IMR-90 (cell line): ENCODE data around the gene TMEM63C. TPM values are rescaled to one million over a fixed set of nuclear protein-coding genes. Genes with fewer than 3 reads are reported as not detected.

Experiments
- ATAC-seq: fragments of 200-7000 bp; cut with Tn5 transposase; 2 replicates; pipeline ENCODE4 v1.9.1; 2020; ENCODE audit warnings: low read depth, mild to moderate bottlenecking, moderate library complexity
- BruUV-seq: library from RNA; stranded (reverse); fragments of 400-500 nt; replicated peaks from 2 replicates; lab custom pipeline; 2021; lab: Mats Ljungman, UMichigan
- CTCF ChIA-PET: fragments of 300-600 bp; formaldehyde crosslinking; extraction: SDS; loops from one replicate; lab custom pipeline; 2021; ENCODE audit warnings: antibody characterized with exemption; lab: Yijun Ruan, JAX
- POLR2A ChIA-PET: fragments of 300-600 bp; sonication (Branson Sonifier 250); formaldehyde crosslinking; loops from one replicate; lab custom pipeline; 2022; ENCODE audit warnings: antibody characterized with exemption; ENCODE audit not compliant: unreplicated experiment; lab: Charles Lee
- DNase-seq: peaks from one replicate; pipeline ENCODE4 v3.0.0; 2013
- H2AFZ ChIP-seq: replicated peaks from 2 replicates; pipeline ENCODE3; 2013; ENCODE audit warnings: low read length, mild to moderate bottlenecking; ENCODE audit not compliant: poor library complexity
- H2AK5ac ChIP-seq: 2 replicates; pipeline ENCODE4 v1.6.1; 2013; ENCODE audit warnings: low read depth, low read length, inconsistent platforms
- H2AK9ac ChIP-seq: replicated peaks from 2 replicates; pipeline ENCODE3; 2013; ENCODE audit warnings: mild to moderate bottlenecking, low read depth, low read length, moderate library complexity; ENCODE audit not compliant: poor library complexity
- H2BK120ac ChIP-seq: 2 replicates; pipeline ENCODE4 v1.6.1; 2013; ENCODE audit warnings: low read depth, low read length, inconsistent platforms
- H2BK15ac ChIP-seq: 3 replicates; pipeline ENCODE4 v1.6.1; 2013; ENCODE audit warnings: low read depth, low read length, inconsistent platforms
- H2BK20ac ChIP-seq: 2 replicates; pipeline ENCODE4 v1.6.1; 2013; ENCODE audit warnings: low read depth, mild to moderate bottlenecking, inconsistent platforms, low read length, moderate library complexity
- H2BK5ac ChIP-seq: 2 replicates; pipeline ENCODE4 v1.6.1; 2013; ENCODE audit warnings: mild to moderate bottlenecking, low read depth, low read length, inconsistent platforms; ENCODE audit not compliant: poor library complexity, severe bottlenecking
- H3K14ac ChIP-seq: replicated peaks from 2 replicates; pipeline ENCODE4 v1.6.1; 2013; ENCODE audit warnings: low read depth, low read length, inconsistent platforms
- H3K18ac ChIP-seq: 2 replicates; pipeline ENCODE4 v1.6.1; 2013; ENCODE audit warnings: low read depth, low read length, control low read depth
- H3K23ac ChIP-seq: 2 replicates; pipeline ENCODE4 v1.6.1; 2013; ENCODE audit warnings: low read depth, low read length, inconsistent platforms
- H3K27ac ChIP-seq: 2 replicates; pipeline ENCODE4 v1.5.1; 2013; ENCODE audit warnings: mild to moderate bottlenecking, control low read depth, low read length; ENCODE audit not compliant: insufficient read depth
- H3K27me3 ChIP-seq: 2 replicates; pipeline ENCODE4 v1.6.1; 2013; ENCODE audit warnings: low read length; ENCODE audit not compliant: control insufficient read depth, insufficient read depth
- H3K36me3 ChIP-seq: 2 replicates; pipeline ENCODE4 v1.6.1; 2013; ENCODE audit warnings: low read length, mixed read lengths; ENCODE audit not compliant: control insufficient read depth, insufficient read depth
- H3K4ac ChIP-seq: 2 replicates; pipeline ENCODE4 v1.6.1; 2013; ENCODE audit warnings: low read depth, low read length, inconsistent platforms
- H3K4me1 ChIP-seq: 2 replicates; pipeline ENCODE4 v1.6.1; 2013; ENCODE audit warnings: low read length, mixed read lengths; ENCODE audit not compliant: control insufficient read depth, insufficient read depth
- H3K4me2 ChIP-seq: 2 replicates; pipeline ENCODE4 v1.6.1; 2013; ENCODE audit warnings: low read depth, mild to moderate bottlenecking, control low read depth, low read length, moderate library complexity
- H3K4me3 ChIP-seq: 2 replicates; pipeline ENCODE4 v1.5.1; 2013; ENCODE audit warnings: low read depth, mild to moderate bottlenecking, control low read depth, low read length, moderate library complexity; ENCODE audit not compliant: insufficient read depth
- H3K56ac ChIP-seq: 2 replicates; pipeline ENCODE4 v1.6.1; 2013; ENCODE audit warnings: low read length, inconsistent platforms; ENCODE audit not compliant: insufficient read depth; ENCODE audit errors: extremely low read depth
- H3K79me1 ChIP-seq, 2 experiments: 2 replicates each; pipeline ENCODE4 v1.6.1; 2013; ENCODE audit warnings: low read length in 2 of 2, inconsistent platforms in 1 of 2, low read depth in 1 of 2
- H3K9ac ChIP-seq: 2 replicates; pipeline ENCODE4 v1.6.1; 2013; ENCODE audit warnings: low read depth, low read length, control low read depth
- H3K9me1 ChIP-seq: 2 replicates; pipeline ENCODE4 v1.6.1; 2013; ENCODE audit warnings: low read length, inconsistent platforms; ENCODE audit not compliant: insufficient read depth
- H3K9me3 ChIP-seq: 2 replicates; pipeline ENCODE4 v1.6.1; 2013; ENCODE audit warnings: low read length; ENCODE audit not compliant: control insufficient read depth, insufficient read depth
- H4K20me1 ChIP-seq: 2 replicates; pipeline ENCODE4 v1.6.1; 2013; ENCODE audit warnings: low read length, inconsistent platforms; ENCODE audit not compliant: insufficient read depth
- H4K5ac ChIP-seq: 2 replicates; pipeline ENCODE4 v1.6.1; 2013; ENCODE audit warnings: mild to moderate bottlenecking, low read depth, low read length, control low read depth
- H4K8ac ChIP-seq, 2 experiments: 2 replicates each; pipeline ENCODE4 v1.6.1; 2013; ENCODE audit warnings: low read depth in 2 of 2, low read length in 2 of 2, control low read depth in 1 of 2, inconsistent platforms in 1 of 2
- H4K91ac ChIP-seq: 2 replicates; pipeline ENCODE4 v1.6.1; 2013; ENCODE audit warnings: low read depth, low read length, inconsistent platforms; ENCODE audit not compliant: insufficient read depth
- BHLHE40 ChIP-seq: fragments of 150-350 bp; IDR thresholded peaks from 2 replicates; pipeline ENCODE4 v1.6.1; 2016; ENCODE audit warnings: mild to moderate bottlenecking, low read depth, low read length
- CEBPB ChIP-seq: IDR thresholded peaks from 2 replicates; pipeline ENCODE4 v1.6.1; 2012; ENCODE audit warnings: low read depth, low read length, improper control_type of control experiment
- CHD1 ChIP-seq: IDR thresholded peaks from 2 replicates; pipeline ENCODE4 v1.6.1; 2012; ENCODE audit warnings: low read depth, low read length, improper control_type of control experiment
- CTCF ChIP-seq: conservative IDR thresholded peaks from 2 replicates; pipeline ENCODE4 v1.5.1; 2012; ENCODE audit warnings: mild to moderate bottlenecking, low read depth, low read length, improper control_type of control experiment
- FOS ChIP-seq: fragments of 150-350 bp; IDR thresholded peaks from 2 replicates; pipeline ENCODE4 v1.6.1; 2016; ENCODE audit warnings: low read depth, low read length
- MAFK ChIP-seq: IDR thresholded peaks from 2 replicates; pipeline ENCODE4 v1.6.1; 2012; ENCODE audit warnings: low read depth, low read length, improper control_type of control experiment
- MAZ ChIP-seq: IDR thresholded peaks from 2 replicates; pipeline ENCODE4 v1.6.1; 2012; ENCODE audit warnings: low read depth, mild to moderate bottlenecking, low read length, improper control_type of control experiment, moderate library complexity, borderline replicate concordance
- MXI1 ChIP-seq: IDR thresholded peaks from 2 replicates; pipeline ENCODE4 v1.6.1; 2012; ENCODE audit warnings: low read depth, mild to moderate bottlenecking, low read length, moderate library complexity, borderline replicate concordance
- NFE2L2 ChIP-seq: fragments of 150-350 bp; IDR thresholded peaks from 2 replicates; pipeline ENCODE4 v1.6.1; 2016; ENCODE audit warnings: low read depth, mild to moderate bottlenecking, low read length
- POLR2A ChIP-seq: IDR thresholded peaks from 2 replicates; pipeline ENCODE4 v1.6.1; 2012; ENCODE audit warnings: mild to moderate bottlenecking, low read depth, low read length
- RAD21 ChIP-seq: IDR thresholded peaks from 2 replicates; pipeline ENCODE4 v1.6.1; 2012; ENCODE audit warnings: low read length, improper control_type of control experiment
- RCOR1 ChIP-seq: IDR thresholded peaks from 2 replicates; pipeline ENCODE4 v1.6.1; 2012; ENCODE audit warnings: mild to moderate bottlenecking, low read length, improper control_type of control experiment; ENCODE audit not compliant: insufficient replicate concordance
- RFX5 ChIP-seq: IDR thresholded peaks from 2 replicates; pipeline ENCODE4 v1.8.0; 2012; ENCODE audit warnings: low read depth, mild to moderate bottlenecking, low read length, moderate library complexity
- SMC3 ChIP-seq: fragments of 150-350 bp; IDR thresholded peaks from 2 replicates; pipeline ENCODE4 v1.6.1; 2016; ENCODE audit warnings: low read depth, mild to moderate bottlenecking, antibody characterized with exemption, low read length, moderate library complexity
- WGBS, 2 experiments: methylation state at CpG; one replicate each; pipeline versions ENCODE4 v1.1.5 to v1.1.7; 2013; ENCODE audit warnings: missing lambda C conversion rate in 2 of 2; ENCODE audit not compliant: insufficient read length in 1 of 2; ENCODE audit errors: extremely low coverage in 2 of 2; 5-methylcytosine and 5-hydroxymethylcytosine counted together
- dilution Hi-C: fragments of 300-500 bp; cut with HindIII; formaldehyde crosslinking; loops from one replicate; pipeline ENCODE4 v1.14.3; 2018; ENCODE audit warnings: low sequenced_read_pairs; ENCODE audit not compliant: unreplicated experiment
- in situ Hi-C: fragments of 300-500 bp; cut with MboI; formaldehyde crosslinking; loops from 3 replicates; pipeline ENCODE4 v1.14.3; 2019; ENCODE audit warnings: low sequenced_read_pairs, inconsistent platforms, mixed read lengths
- intact Hi-C: fragments of 100-400 bp; cut with micrococcal nuclease; formaldehyde crosslinking; loops from 2 replicates; pipeline ENCODE4 v1.10.0; 2022
- polyA plus RNA-seq, 3 experiments: library from polyadenylated mRNA; depleted of rRNA; stranded (reverse); fragments of >200 nt; gene quantifications; 2 replicates each; pipeline ENCODE4 v1.2.3, GENCODE V29; 2012; ENCODE audit warnings: low replicate concordance in 1 of 3
- total RNA-seq: library from RNA; depleted of rRNA; stranded (reverse); fragments of >200 nt; gene quantifications from 2 replicates; pipeline ENCODE4 v1.2.3, GENCODE V29; 2012
- TF ChIP-seq, protein P1 (sequence below): fragments of 150-350 bp; IDR thresholded peaks from 2 replicates; pipeline ENCODE4 v1.6.1; 2017; ENCODE audit warnings: mild to moderate bottlenecking, antibody characterized with exemption, low read length, low read depth
- TF ChIP-seq, protein P2 (sequence below): fragments of 150-350 bp; IDR thresholded peaks from 2 replicates; pipeline ENCODE4 v1.6.1; 2016; ENCODE audit warnings: low read depth, mild to moderate bottlenecking, low read length, moderate library complexity, borderline replicate concordance

Gene TMEM63C
- total and polyA plus RNA-seq, 2 of the 4 experiments (the other 2 are of a cell fraction) = under 0.01 TPM; not detected in 1

GRCh38 chr14:77276959-77277358 lies 95.4 kb downstream of the TMEM63C start:
- Histone ChIP-seq H3K9me1 (no peaks in the 10 kb centered on the region), H3K4me3 (no peak overlapping the region), H3K4me2 (no peak overlapping the region), H3K4me1 (no peaks in the 10 kb centered on the region), H4K5ac (no peak overlapping the region), H3K27me3 (peaks cover 5% of the 10 kb centered on the region; the same call in 1 of the 2 replicates), H2BK20ac (no peak overlapping the region), H3K18ac (no peak overlapping the region), H2AFZ (no peak overlapping the region), H3K9me3 (no peaks in the 10 kb centered on the region), H2BK5ac (no peak overlapping the region), H3K14ac (no peak overlapping the region), H3K36me3 (peaks cover 12% of the 10 kb centered on the region; the same call in 1 of the 2 replicates), H3K56ac (no peak overlapping the region), H4K91ac (no peak overlapping the region), H2BK15ac (no peak overlapping the region), H3K79me1 (no peaks in the 10 kb centered on the region), H3K27ac (no peak overlapping the region), H4K8ac (no peak overlapping the region), H3K4ac (no peak overlapping the region), H4K20me1 (no peaks in the 10 kb centered on the region), H2BK120ac (no peak overlapping the region), H2AK5ac (no peak overlapping the region), H3K23ac (no peak overlapping the region), H2AK9ac (no peak overlapping the region), H3K9ac (no peak overlapping the region)
- dilution Hi-C loops (no loop called here), in situ Hi-C loops (no loop called here), intact Hi-C loops (no loop called here)
- ChIA-PET POLR2A (no interaction called here), CTCF (no interaction called here)
- DNase-seq = no peak
- BruUV-seq = no TSS peak
- no peak for ATAC-seq
- 90% methylated on average over 9 of the region's 12 CpGs; no CpG with 5 or more reads in 1 of the 2 experiments for WGBS, 2 experiments
- TF ChIP-seq, protein P1, sequence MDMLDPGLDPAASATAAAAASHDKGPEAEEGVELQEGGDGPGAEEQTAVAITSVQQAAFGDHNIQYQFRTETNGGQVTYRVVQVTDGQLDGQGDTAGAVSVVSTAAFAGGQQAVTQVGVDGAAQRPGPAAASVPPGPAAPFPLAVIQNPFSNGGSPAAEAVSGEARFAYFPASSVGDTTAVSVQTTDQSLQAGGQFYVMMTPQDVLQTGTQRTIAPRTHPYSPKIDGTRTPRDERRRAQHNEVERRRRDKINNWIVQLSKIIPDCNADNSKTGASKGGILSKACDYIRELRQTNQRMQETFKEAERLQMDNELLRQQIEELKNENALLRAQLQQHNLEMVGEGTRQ = no peak
- TF ChIP-seq FOS (no peak), RCOR1 (no peak), SMC3 (no peak), POLR2A (no peak), CEBPB (no peak), MAFK (no peak), CTCF (no peak), MXI1 (no peak), BHLHE40 (no peak), NFE2L2 (no peak), RFX5 (no peak), CHD1 (no peak), MAZ (no peak), RAD21 (no peak)
- TF ChIP-seq, protein P2, sequence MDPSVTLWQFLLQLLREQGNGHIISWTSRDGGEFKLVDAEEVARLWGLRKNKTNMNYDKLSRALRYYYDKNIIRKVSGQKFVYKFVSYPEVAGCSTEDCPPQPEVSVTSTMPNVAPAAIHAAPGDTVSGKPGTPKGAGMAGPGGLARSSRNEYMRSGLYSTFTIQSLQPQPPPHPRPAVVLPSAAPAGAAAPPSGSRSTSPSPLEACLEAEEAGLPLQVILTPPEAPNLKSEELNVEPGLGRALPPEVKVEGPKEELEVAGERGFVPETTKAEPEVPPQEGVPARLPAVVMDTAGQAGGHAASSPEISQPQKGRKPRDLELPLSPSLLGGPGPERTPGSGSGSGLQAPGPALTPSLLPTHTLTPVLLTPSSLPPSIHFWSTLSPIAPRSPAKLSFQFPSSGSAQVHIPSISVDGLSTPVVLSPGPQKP = no peak
